ENCODE results near the gene KRTAP3-1. TPM values are rescaled to one million over a fixed set of nuclear protein-coding genes. Genes with fewer than 3 reads are reported as not detected.

The KRTAP3-1 gene
- total and polyA plus RNA-seq, 10 of the 15 experiments (the other 5 are each of a cell fraction or from before 2014, with no cell fraction given) = not detected

DNA sequence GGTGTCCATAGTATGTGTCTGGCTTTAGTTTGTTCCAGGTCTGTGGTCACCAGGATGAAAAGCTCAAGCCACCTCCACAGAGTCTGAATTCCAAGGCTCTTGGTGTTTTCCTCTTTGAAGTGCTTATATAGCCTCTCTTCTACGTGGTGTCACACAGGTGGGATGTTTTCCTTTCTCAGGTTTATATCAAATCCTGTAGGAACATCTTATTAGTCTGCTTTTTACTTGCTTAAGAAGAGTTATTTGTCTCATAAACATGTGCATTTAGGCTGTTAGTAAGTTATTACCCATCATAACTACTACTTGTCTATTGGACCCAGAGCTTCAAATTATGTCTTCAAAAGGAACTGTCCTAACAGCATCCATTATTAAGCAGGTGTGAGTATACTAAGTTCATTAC, 42.1 kb downstream of the KRTAP3-1 start, which contains the start of gene KRT39 (continued):
- TF ChIP-seq, protein P1, sequence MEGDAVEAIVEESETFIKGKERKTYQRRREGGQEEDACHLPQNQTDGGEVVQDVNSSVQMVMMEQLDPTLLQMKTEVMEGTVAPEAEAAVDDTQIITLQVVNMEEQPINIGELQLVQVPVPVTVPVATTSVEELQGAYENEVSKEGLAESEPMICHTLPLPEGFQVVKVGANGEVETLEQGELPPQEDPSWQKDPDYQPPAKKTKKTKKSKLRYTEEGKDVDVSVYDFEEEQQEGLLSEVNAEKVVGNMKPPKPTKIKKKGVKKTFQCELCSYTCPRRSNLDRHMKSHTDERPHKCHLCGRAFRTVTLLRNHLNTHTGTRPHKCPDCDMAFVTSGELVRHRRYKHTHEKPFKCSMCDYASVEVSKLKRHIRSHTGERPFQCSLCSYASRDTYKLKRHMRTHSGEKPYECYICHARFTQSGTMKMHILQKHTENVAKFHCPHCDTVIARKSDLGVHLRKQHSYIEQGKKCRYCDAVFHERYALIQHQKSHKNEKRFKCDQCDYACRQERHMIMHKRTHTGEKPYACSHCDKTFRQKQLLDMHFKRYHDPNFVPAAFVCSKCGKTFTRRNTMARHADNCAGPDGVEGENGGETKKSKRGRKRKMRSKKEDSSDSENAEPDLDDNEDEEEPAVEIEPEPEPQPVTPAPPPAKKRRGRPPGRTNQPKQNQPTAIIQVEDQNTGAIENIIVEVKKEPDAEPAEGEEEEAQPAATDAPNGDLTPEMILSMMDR (IDR thresholded peaks at IDR 0.05 in 2 of 3, conservative IDR thresholded peaks at IDR 0.05 in 1 of 3; ENCODE audit: control insufficient read depth in 2 of 3, extremely low read depth in 1 of 3, insufficient read depth in 1 of 3, low read depth in 3 of 3, low read length in 3 of 3) = no peak
- TF ChIP-seq NRF1 (conservative IDR thresholded peaks at IDR 0.05; ENCODE audit: low read depth, low read length) (no peak), IKZF1 (conservative IDR thresholded peaks at IDR 0.05) (no peak), RAD21 (IDR thresholded peaks at IDR 0.05; ENCODE audit: insufficient read depth, low read depth, low read length) (no peak), CREM (IDR thresholded peaks at IDR 0.05; ENCODE audit: low read depth) (no peak)

DNA sequence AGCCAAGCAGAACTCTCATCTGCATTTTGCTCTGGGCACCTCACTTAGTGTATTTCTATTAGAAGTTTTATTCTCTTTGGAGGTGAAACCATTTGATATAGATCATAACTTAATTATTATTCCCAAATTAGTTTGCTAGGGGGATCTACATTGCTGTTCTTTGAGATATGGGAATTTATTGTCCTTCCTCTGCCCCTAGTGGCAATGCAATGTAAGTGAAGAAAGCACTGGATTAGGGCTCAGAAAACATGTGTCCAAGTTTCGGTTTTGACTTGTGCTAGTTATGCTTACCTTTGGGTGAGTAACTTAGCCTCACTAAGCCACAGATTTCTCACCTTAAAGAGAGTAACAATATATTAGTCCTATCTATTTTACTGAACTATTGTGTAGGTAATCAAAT, 45.1 kb downstream of the KRTAP3-1 start:
- peak; percentile 59; the same call in 2 of the 3 replicates for ATAC-seq
- Histone ChIP-seq H3K36me3 (ENCODE audit: control insufficient read depth in 2 of 2, insufficient read depth in 2 of 2, low read length in 1 of 2) (no peaks in the 10 kb centered on the region), H4K20me1 (ENCODE audit: control insufficient read depth, insufficient read depth) (no peaks in the 10 kb centered on the region), H3K4me1 (ENCODE audit: control insufficient read depth, insufficient read depth, low read length) (no peaks in the 10 kb centered on the region), H3K9me3 (replicated peaks; ENCODE audit: control insufficient read depth, insufficient read depth, low read length) (no peaks in the 10 kb centered on the region; the same call in 2 of the 3 replicates), H3K4me3 (no peak overlapping the region), H3K27me3 (replicated peaks in 1 of 2; ENCODE audit: control insufficient read depth in 2 of 2, insufficient read depth in 2 of 2, low read length in 1 of 2) (no peaks in the 10 kb centered on the region), H3K27ac (ENCODE audit: control insufficient read depth, insufficient read depth) (no peak overlapping the region), H3K4me2 (ENCODE audit: control insufficient read depth, insufficient read depth) (no peak overlapping the region), H2AFZ (ENCODE audit: control insufficient read depth, low read depth, low read length) (no peak overlapping the region), H3K79me2 (ENCODE audit: control insufficient read depth, insufficient read depth, low read length) (no peaks in the 10 kb centered on the region), H3K9ac (ENCODE audit: control insufficient read depth, insufficient read depth, low read length) (no peak overlapping the region)
- intact Hi-C loops (cut with micrococcal nuclease; ENCODE audit: unreplicated experiment) = no loop called here
- ChIA-PET POLR2A (no interaction called here), RAD21 (ENCODE audit: unreplicated experiment) (no interaction called here), CTCF (interaction anchor here (0.7 to 1.0 kb wide), 2 partner anchors 46 to 594 kb away, joined by 3 read pairs; no protein-coding TSS in a partner anchor), SMC1A (ENCODE audit: uncharacterized antibody, unreplicated experiment) (no interaction called here)
- in situ Hi-C loops (cut with MboI) = no loop called here
- BruUV-seq (replicated peaks) = no TSS peak
- WGBS (ENCODE audit: insufficient coverage, insufficient replicate concordance, low lambda C conversion rate, missing lambda C conversion rate) = 0% methylated on average over 1 of the region's 1 CpG
- no peak for TF ChIP-seq SRF (IDR thresholded peaks at IDR 0.05; ENCODE audit: low read depth in 2 of 2, low read length in 2 of 2)
- TF ChIP-seq, protein P1 (IDR thresholded peaks at IDR 0.05 in 2 of 3, conservative IDR thresholded peaks at IDR 0.05 in 1 of 3; ENCODE audit: control insufficient read depth in 2 of 3, extremely low read depth in 1 of 3, insufficient read depth in 1 of 3, low read depth in 3 of 3, low read length in 3 of 3) = peak; percentile 31 to 63 (median 59); a peak in 4 of 6 replicates
- DNase-seq (ENCODE audit: low read depth, low spot score) = no peak
- no peak for FAIRE-seq

Data from GM12878 (cell line).